ENCODE measurements around the gene PARL. TPM values are rescaled to one million over a fixed set of nuclear protein-coding genes. Genes with fewer than 3 reads are reported as not detected.

PARL gene
- total RNA-seq, 1 experiment from 2014 or later: 48.1 TPM

DNA sequence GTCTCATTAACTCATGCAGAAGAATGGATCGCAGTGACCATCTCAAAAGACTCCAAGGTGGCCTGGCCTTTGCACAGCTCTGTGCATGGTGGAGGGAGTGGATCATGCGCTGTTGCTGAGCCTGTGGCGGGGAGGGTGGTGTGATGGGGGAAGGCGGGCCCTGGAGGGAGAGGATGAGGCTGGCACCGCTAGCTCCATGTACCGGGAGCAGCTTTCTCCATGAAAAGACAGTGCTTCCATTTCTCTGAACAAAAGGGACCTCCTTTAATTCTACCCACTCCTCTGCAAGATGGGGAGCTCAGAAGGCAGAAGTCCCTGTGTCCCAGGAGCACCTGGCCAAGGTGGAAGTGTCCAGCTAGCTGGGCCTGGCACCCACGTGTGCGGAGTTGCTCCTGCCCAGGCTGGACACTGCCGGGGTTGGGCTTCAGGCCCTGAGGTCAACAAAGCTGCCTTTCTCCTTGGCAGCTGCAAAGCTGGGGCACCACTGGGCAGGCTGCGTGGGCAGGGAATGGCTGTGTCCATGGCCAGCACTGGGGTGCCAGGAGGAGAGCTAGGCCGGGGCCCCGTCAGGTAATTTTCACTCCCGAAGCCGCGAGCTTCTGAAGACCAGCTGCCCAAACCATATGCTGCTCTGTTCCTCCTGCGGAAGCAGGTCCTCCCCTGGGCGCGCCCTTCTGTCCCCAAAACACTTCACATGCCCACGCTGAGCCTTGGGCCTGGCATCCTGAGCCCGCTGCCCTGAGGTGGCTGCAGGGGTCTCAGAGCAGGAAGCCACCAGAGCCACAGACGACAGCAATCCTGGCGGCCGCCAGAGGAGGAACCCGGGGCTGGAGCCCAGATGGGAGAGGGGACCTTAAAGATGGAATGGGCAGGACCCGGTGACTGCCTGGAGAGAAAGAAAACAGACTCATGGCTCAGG is 65.7 kb downstream of the PARL start:
- no peak for DNase-seq (ENCODE audit: extremely low read depth, low read depth)

DNA sequence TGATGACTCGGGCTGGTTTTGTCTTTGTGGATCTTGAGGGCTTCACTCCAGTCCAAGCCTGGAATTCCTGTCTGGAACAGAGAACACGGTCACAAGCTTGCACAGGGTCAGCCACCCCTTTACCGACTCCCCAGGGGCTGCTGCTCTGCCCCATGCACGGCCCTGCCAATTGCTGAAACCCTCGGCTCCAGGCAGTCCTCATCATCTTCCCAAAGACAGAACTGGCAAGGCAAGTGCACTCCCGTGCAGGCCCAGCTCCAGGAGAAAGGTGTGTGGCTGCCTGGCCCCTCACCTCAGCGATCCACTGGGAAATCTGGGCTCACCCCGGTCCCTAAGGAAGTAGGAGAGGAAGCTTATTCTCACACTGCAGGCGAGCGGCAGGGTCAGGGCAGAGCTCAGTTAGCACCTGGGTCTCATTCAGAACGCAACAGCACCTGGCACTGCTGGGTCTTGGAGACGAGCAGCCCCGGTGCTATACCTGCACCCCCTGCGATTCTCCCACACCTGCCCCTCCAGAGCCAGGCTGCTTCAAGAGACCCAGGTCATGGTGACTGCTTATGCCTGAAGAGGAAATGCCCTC is 66.5 kb downstream of the PARL start:
- no peak for DNase-seq (ENCODE audit: extremely low read depth, low read depth)

DNA sequence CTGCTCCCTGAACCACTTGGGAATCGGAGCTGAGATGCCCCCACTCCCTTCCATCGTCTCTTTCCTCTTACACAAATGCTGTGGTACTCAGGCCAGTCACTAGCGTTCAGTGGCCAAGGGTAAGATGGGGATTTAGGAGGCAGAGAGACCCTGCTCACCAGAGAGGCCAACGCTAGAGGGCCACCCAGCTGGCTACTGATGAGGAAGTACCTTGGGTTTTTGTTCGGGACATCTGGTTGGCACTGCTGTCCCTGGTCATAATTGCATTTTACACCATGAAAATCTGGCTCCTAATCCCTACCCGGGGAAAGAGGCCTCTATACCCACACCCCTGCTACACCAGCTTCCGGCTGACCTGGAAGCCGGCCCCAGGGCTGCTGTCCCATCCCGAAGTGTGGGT is 67.0 kb downstream of the PARL start:
- DNase-seq (ENCODE audit: extremely low read depth, low read depth): no peak

DNA sequence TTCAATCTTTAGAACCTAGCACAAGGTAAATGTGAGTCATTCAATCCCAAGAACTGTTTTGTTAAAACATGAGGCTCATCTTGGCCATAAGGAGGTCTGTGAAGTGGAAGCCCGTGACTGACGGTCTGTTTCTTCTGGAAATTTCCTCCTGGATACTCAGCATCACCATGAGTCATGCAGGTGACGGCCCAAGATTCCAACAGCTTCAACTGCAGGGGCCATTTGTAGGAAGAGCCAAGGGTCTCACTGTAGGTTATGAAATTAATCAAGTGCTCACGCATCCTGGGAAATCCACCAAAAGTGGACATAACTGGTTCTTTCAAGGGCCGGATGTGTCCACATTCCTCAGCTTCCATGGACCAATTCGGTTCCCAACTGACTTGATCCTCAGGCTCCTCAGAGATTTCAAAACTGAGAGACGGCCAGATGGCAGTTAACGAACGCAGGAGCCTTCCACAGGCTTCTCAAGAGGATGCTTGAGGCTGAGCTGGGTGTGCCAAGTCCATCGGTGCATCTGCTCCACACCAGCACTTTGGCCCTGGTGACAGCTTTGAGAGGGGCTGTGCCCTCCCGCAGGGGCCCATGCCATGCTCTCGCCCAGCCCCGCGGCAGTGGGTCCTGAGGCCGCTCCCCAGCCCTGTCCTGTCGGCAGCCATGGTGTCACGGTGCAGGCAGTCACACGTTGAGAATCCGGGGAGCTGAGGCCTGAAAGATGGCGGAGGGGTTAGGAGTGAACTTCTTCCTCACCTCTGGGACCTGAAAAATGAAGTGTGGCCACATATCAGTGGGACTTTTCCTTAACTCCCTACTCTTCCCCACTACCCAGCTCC is 67.8 kb downstream of the PARL start:
- DNase-seq (ENCODE audit: extremely low read depth, low read depth): no peak

DNA sequence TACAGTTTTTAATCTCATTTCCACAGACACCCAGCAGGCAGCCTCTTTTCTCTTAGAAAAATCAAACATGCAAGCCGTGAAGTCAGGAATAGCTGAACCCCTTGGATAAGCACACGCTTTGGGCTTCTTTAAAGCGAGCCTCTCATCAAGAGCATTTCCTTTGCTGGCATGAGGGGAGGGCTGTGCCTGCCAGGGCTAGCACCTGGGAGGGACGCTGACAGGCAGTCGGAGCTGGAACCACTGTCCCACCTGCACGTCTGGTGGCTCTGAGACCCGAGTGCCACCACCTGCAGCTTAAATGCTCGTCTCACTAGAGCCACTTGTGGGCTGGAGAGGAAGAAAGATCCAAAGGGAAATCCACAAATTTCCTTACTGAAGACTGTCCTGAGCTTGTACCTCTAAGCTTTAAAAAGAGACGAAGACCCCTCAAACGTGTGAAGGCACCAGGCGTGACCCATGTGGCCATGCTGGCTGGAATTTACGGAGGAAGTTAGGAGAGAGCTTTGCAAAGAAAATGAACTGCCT is 68.7 kb downstream of the PARL start:
- DNase-seq (ENCODE audit: extremely low read depth, low read depth): no peak

DNA sequence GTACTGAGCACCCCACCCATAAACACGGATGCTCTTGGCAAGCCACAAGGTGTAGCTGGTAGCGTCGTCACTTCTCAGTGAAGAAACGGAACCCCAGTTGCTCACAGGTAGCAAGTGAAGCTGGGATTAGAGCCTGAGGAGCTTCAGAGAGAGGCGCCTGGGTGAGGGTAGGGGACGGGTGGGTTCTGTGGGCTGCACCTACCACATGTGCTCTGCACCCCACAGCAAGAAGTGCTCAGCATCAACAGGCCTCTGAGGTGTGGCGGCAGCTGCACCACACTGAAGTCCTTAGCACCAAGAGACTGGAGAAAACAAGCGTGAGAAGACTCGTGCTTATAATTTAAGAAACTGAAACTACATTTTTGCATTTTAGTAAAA is 69.1 kb downstream of the PARL start:
- no peak for DNase-seq (ENCODE audit: extremely low read depth, low read depth)

DNA sequence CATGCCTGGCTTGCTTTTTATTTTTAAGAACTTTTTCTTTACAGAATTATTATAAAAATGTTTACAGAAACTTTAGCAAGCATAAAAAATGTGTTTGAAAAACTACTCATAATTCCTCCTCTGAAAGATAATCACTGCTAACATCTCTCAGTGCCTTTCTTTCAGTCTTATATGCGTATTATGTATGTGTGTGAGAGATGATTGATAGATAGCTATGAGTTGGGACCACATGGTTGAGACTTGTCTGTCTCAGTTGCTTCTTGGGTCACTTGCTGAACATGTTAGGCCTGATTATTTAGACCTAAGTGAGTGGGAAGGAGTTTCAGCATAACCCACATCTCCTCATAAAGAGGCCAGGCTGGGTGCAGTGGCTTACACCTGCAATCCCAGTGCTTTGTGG is 70.4 kb downstream of the PARL start:
- DNase-seq (ENCODE audit: extremely low read depth, low read depth): no peak

DNA sequence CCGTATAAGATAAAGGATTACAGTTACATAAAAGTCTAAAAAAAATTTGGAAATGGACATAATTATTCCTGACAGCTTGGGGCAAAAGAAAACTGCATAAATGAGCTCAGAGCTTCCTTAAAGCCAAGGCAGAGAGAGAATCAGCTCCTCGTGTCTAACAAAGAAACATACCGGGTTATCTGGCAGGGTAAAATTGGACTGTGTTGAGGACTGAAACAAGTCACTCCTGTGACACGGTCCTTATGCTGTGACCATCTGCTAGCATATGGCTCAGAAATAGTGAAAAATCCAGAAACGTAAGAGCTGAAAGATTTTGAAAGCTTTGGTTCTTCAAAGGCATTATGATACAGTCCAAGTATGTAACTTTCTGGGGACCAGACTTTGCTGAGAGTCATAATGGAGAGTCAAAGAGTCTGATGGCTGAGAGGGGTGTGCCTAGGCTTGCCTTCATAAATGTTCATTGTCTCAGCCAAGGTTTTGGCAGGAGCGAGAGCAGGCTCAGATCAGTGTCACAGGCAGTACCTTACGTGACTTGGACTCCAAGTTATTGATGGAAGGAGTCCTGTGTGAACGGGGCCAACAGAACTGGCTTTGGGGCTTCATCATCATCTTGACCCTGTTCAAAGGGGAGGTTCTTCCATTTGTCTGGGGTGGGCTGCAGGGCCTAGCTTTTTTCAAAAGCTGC is 71.8 kb downstream of the PARL start:
- no peak for DNase-seq (ENCODE audit: extremely low read depth, low read depth)

DNA sequence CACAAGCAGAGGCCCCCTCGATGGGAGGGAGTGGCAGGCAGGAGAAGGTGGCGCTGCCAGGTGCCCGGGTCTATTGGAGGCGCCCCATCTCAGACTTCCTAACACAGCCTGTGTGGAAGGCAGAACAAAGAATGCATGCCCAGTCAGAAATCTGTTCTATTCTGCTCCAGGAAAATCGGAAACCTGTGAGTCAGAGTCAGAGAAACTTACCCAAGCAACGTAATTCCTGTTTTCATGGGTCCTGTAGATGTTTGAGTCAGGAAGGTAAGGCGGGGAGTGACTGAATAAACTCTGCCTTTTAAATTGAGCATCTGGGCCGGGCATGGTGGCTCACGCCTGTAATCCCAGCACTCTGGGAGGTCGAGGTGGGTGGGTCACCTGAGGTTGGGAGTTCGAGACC is 73.0 kb downstream of the PARL start:
- no peak for DNase-seq (ENCODE audit: extremely low read depth, low read depth)

DNA sequence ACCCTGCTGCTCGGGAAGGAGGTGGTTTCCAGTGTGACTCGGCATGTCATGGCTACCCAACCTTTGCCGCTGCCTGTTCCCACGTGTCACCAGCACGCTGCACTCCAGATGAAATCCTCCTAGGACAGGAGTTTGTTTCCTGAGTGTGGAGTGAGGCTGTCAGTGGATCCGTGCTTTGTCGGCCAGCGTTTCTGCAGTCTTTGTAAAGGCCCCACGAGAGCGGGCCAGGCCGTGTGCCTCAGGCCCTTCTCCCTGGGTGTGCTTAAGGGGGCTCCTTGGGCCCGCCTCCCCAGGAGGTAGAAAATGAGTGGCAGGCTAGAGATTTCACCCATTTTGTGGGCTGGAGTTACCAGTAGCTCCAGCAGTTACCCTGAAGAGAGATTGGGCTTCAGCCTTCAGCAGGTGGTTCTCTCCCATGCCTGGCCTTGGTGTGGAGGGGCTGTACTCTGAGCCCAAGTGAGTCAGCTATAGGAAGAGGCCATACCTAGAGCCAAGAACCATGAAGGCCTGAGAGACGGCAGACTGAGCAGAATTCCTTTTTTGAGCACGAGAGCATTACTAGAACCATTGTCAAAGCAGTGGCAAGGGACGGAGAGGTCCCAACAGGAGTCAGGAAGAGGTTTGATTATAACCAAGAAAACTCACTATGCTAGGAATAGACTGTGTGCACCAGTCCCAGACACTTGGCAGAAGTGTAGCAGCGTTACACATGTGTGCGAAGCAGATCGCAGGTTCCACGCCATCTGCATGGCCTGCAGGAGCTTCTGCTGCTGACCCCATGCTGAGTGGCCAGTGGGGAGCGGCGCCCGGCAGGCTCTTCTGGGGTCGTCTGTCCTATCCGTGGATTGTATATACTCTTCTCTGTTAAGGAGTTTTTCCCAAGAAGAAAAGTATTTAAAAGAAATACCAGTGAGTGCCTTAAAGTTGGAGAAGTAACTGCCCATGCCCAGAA is 73.8 kb downstream of the PARL start:
- no peak for DNase-seq (ENCODE audit: extremely low read depth, low read depth)

DNA sequence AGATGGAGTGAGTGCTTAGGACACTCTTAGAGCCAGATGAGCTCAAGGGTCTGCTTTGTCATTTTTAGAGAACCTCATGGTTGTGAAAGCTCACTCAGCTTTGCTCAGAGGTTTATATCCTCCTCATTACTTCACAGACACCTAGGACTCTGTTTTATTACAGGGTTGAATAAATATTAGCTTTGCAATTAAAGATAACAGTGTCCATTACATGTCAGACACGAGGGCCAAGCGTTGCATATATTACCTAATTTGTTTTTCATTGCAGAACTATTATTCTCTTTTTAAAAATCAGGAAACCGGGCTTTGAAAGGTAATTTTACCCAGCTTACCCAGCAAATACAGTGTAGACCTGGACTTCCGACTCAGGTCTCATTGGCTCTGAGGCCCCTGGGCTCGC is 75.4 kb downstream of the PARL start:
- DNase-seq (ENCODE audit: extremely low read depth, low read depth): no peak

DNA sequence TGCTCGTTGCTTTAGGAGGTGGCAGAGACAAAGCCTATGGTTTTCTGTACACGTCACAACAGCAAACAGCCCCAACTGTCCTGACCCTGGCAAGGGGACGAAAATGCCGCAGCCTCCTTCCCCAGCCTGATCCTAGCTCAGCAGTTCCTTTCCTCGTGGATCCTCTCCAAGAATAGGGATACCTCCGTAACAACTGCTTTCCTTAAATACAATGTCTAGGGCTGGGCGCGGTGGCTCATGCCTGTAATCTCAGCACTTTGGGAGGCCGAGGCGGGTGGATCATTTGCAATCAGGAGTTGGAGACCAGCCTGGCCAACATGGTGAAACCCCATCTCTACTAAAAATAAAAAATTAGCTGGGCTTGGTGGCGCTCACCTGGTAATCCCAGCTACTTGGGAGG is 76.3 kb downstream of the PARL start:
- DNase-seq (ENCODE audit: extremely low read depth, low read depth): no peak

DNA sequence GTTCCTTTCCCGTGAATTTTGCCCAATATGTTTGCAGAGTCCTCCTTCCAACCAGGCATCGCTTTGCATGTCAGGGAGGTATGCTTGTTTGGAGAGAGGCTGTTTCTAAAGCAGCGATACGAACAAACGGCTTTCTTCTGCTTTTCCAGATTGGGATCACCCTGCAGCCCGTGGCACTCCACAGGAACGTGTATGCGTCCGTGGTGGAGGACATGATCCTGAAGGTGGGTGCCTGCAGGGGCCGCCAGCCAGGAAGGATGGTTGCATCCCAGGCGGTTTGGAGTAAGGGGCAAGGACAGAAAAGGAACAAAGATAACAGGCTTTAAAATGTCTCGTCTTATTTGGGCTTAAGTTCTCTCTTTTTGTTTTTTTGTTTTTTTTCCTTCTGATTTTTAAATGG is 76.8 kb downstream of the PARL start:
- DNase-seq (ENCODE audit: extremely low read depth, low read depth): no peak

DNA sequence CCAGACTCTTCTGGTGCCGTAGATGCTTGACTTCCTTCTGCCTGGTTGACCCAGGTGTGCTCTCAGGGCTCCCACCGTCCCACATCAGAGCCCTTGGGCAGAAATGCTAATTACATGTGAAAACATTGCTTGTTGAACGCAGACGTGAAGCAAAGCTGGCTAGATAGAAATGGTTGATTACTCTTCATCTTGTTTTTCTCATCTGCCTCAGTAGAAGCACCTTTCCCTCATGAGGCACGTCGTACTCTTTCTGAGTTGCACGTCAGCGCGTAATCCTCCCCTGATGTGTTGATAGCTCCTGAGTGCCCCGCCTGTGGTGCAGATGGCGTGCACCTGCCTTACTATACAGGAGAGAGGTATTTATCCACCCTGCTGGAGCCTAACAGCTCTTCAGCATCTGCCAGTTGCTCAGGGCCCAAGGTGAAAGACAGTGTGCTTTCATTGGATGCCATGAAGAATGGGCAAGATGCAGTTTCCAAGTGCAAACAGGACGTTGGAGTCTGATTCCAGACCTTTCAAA is 77.4 kb downstream of the PARL start:
- DNase-seq (ENCODE audit: extremely low read depth, low read depth): no peak

DNA sequence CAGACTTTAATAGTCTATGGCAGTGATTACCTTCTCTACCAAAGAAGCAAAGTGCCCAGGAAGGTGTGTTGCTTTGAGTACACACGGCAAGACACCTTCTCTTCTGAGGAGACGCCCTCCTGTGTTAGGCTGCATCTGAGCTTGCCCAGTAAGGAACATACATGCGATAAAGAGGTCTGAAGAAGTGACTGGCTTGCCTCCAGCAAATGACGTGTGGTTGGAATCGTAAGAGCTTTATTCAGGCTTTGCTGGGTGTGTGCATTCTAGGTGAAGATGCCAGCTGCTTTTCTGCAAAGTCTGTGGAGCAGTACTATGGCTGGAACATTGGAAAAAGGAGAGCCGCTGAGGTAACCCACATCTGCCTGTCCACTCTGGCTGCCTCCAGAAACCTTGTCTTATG is 81.7 kb downstream of the PARL start:
- DNase-seq (ENCODE audit: extremely low read depth, low read depth): no peak

DNA sequence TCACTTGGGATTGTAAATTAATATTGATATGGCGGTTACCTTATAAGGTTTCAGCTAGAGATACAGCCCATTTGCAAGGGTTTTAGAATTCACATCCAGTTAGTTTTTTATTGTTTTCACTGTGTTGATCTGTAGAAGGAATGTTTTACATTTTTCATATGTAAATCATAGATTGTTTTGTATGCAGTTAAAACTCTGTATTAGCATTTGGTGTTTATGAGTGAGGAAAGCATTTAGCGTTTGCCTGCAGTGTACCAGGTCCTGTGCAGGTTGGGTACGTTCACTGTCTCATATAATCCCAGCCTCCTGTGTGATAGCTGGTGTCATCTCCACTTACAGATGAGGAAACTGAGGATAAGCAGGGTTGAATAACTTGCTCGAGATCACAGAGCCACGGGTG is 83.1 kb downstream of the PARL start:
- no peak for DNase-seq (ENCODE audit: extremely low read depth, low read depth)

DNA sequence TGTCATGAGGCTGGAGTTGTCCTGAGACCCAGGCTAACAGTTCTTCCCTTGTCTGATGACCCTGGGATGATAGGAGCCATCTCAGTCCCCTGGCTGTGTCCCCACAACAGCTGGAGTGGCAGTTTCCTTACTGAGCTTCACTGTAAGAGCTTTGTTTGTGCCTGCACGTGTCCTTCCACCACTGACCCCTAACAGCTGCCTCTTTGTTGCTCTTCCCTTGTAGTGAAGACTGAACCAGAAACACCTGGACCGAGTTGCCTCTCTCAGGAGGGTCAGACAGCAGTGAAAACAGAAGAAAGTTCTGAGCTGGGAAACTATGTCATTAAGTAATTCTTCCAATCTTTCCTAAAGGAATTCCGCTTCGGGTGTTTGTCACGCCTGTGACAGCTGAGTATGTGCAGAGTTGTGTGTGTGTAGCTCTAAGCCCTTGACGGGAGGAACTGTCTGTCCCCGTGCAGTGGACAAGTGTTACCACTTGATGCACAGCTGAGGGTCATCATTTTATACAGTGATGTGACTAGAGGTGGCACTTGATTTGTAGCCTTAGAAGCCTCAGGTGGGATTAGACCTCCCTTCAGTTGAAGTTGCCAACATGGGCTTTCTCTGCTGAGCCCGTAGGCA is 84.3 kb downstream of the PARL start:
- no peak for DNase-seq (ENCODE audit: extremely low read depth, low read depth)

DNA sequence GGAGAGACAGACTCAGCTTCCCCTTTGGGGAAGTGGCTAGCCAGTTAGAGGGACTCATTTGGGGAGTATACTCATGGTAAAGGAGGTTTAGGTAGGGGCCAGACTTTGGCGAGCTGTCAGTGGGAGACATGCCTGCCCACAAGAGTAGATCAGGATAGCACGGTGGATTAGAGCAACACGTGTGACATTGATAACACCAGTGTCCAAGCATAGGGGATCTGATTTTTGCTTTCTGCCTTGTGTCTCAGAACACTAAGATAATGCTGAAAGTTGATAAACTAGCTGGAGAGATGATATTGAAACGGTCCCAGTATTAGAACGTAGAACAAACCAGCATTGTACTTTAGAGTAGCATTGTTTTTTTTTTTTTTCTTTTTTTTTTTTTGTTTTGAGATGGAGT is 85.2 kb downstream of the PARL start:
- DNase-seq (ENCODE audit: extremely low read depth, low read depth): no peak

DNA sequence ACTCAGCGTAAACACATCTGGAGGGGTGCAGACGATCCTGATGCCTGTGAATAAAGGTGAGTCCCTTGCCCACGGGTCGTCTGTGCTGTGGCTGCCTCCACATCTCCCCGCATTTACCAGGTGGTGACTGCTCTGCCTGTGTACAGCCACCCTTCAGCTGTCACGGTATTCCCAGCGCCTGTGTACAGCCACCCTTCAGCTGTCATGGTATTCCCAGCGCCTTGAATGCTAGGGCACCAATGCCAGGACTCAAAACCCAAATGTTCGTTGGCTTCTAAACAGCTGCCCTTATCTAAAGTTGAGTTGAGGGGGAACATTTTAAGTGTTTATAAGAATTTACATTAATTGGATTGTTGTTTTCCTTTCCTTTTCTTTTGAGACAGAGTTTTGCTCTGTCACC is 86.7 kb downstream of the PARL start:
- DNase-seq (ENCODE audit: extremely low read depth, low read depth): no peak
